SKM-1 (cell line): ENCODE data around the gene TUBB6.

Experiments used
- DNase-seq: peaks from one replicate; lab custom pipeline; 2025; ENCODE audit not compliant: unreplicated experiment; lab: John Stamatoyannopoulos, UW

Gene TUBB6

GRCh38 chr18:12313530-12314245 is 5.6 kb downstream of the TUBB6 start:
- DNase-seq: no peak

- no peak for DNase-seq
These were observed 6.7 kb downstream of the TUBB6 start for GRCh38 chr18:12314591-12315305.

GRCh38 chr18:12315490-12315889 is 7.4 kb downstream of the TUBB6 start:
- no peak for DNase-seq

- DNase-seq: no peak
These were observed 7.9 kb downstream of the TUBB6 start for GRCh38 chr18:12315911-12316310.

- DNase-seq: no peak
These were observed 9.8 kb downstream of the TUBB6 start for GRCh38 chr18:12317664-12318333.

- DNase-seq: no peak
These were observed 10.3 kb downstream of the TUBB6 start for GRCh38 chr18:12318334-12318697.

- no peak for DNase-seq
These were observed 10.8 kb downstream of the TUBB6 start for GRCh38 chr18:12318857-12319256.

GRCh38 chr18:12321333-12321732 is 13.3 kb downstream of the TUBB6 start:
- DNase-seq: no peak

GRCh38 chr18:12324991-12325725 is 17.1 kb downstream of the TUBB6 start:
- no peak for DNase-seq

GRCh38 chr18:12325726-12326245 is 17.7 kb downstream of the TUBB6 start:
- no peak for DNase-seq

- no peak for DNase-seq
These were observed 18.8 kb downstream of the TUBB6 start for GRCh38 chr18:12326711-12327460.

GRCh38 chr18:12327510-12328178 is 19.6 kb downstream of the TUBB6 start:
- DNase-seq: peak; percentile 59

GRCh38 chr18:12328179-12328823 is 20.3 kb downstream of the TUBB6 start:
- DNase-seq: no peak

GRCh38 chr18:12329125-12329698 is 21.2 kb downstream of the TUBB6 start:
- DNase-seq: no peak

- DNase-seq: no peak
These were observed 22.7 kb downstream of the TUBB6 start for GRCh38 chr18:12330766-12331165.

- no peak for DNase-seq
These were observed 25.7 kb downstream of the TUBB6 start for GRCh38 chr18:12333506-12334290.

- no peak for DNase-seq
These were observed 26.3 kb downstream of the TUBB6 start for GRCh38 chr18:12334366-12334808.

GRCh38 chr18:12334863-12335262 is 26.8 kb downstream of the TUBB6 start:
- DNase-seq: no peak
